G401.6 (cell line): ENCODE data around the gene MFN2.
"Not testable (repeated sequence)": the region's sequence is repeated elsewhere in the genome, so short reads cannot be mapped to it uniquely, and the experiment has no call there.

Source experiments
- FAIRE-seq: peaks from 2 replicates; lab custom pipeline; 2012; peaks lifted over from hg19 to GRCh38; lab: Jason Lieb, UNC

Gene MFN2

DNA sequence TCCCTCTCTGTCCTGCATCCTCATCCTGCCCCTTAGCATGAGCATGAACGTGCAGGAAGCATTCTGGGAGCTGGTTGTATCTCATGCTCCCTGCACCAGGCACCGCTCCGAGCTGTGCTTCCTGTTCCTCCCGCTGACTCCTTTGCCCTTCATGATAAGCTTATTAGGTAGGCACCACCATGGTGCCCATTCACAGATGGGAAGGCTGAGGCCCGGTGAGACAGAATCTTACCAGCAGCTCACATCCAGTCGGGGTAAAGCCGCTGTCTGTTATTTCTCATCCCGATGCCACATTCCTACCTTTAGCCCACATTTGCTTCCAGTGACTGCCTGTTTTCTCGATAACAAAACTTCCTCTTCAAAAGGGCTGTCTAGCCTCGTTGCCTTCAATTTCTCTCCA lies 46.3 kb downstream of the MFN2 start:
- FAIRE-seq: no peak

DNA sequence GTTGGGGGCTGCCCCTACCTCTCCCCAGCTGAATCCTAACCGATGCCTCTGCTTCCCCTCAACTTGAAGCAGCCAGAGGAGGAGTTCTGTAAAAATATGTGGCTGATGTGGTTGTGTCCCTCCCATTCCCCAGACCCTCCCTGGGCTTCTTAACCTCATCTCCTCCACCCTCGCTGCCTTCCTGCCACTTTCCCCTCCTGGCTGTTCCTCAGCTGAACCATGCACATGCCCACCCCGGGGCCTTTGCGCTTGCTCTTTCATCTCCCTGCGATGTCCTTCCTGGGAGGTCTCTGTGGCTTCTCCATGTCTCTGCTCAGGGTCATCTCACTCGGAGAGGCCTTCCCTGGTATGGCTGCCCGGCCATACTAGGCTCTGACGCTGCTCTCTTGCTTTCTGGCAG lies 48.0 kb downstream of the MFN2 start:
- no peak for FAIRE-seq

DNA sequence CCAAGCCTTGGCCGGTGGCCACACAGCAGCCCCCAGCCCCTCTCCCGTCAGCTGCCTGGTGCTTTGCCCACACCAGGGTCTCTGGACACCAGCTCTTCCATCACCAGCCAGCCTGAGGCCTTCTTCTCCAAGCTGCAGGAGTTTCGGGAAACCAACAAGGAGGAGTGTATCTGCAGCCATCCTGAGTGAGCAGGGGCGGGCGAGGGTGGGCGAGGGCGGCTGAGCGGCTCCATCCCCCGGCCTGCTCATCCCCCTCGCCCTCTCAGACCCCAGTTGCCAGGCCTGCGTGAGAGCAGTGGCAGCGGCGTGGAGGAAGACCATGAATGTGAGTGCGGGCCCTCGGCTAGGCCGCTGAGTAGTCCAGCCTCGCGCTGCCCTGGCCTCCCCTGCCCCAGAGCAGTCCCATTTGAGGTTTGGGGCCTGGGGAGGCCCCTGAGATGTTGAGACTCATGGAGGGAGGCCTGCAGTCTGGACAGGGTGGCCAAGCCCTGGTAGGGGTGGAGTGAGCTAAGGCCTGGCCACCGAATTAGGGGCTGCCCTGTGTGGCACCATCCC lies 48.8 kb downstream of the MFN2 start:
- no peak for FAIRE-seq

DNA sequence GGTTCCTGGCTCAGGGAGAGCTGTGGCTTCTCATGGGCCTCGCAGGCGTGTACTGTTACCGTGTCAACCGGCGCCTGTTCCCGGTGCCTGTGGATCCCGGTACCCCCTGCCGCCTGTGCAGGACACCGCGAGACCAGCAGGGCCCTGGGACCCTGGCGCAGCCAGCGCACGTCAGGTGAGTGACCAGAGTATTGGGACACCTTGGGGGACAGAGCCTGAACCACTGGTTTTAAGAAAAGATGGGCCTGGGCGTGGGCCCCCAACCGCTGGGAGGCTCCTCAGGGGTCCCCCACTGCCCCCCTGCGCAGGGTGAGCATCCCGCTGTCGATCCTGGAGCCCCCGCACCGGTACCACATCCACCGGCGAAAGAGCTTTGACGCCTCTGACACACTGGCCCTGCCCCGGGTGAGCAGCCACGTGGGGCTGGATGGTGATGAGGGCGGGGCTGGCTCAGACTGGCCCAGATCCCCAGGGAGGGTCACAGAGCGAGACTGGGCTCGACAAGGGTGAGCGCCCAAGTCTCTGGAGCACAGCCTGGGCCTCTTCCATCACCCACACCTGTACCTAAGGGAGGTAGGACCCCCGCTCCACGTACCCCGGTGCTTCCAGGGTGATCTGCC lies 49.6 kb downstream of the MFN2 start:
- no peak for FAIRE-seq

DNA sequence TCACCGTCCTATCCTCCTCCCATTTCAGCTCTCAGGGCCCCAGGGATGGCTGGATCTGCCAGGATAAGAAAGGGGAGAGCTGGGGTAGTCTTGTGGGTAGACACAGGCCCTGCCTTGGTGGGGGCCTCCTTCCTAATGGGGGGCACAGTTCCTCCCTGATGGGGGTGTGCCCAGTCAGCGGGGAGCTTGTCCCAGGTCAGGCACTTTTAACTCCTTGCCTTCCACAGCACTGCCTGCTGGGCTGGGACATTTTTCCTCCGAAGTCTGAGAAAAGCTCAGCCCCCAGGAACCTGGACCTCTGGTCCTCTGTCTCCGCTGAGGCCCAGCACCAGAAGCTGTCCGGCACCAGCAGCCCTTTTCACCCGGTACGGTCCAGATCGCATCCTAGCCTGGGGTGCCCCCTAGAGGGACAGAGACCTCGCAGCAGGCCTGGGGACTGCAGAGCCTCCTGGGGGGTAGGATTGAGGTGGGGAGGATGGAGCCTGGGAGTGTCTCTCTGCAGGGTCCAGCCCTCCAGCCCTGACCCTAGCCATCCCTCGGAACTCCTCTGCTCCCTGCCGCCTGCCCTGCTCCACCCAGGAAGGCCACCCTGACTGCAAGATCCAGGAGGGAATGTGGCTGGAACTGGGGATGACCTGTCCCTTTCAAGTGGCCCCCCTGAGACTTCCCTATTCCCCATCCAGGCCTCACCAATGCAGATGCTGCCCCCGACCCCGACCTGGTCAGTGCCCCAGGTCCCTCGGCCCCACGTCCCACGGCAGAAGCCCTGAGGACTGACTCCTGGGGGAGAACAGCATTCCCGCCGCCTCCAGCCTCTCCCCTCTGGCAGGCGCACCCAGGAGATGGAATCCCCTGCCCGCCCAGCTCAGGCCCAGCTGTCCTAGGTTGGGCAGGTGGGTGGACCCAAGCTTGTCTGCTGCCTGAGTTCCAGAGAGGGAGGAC lies 51.1 kb downstream of the MFN2 start:
- no peak for FAIRE-seq

DNA sequence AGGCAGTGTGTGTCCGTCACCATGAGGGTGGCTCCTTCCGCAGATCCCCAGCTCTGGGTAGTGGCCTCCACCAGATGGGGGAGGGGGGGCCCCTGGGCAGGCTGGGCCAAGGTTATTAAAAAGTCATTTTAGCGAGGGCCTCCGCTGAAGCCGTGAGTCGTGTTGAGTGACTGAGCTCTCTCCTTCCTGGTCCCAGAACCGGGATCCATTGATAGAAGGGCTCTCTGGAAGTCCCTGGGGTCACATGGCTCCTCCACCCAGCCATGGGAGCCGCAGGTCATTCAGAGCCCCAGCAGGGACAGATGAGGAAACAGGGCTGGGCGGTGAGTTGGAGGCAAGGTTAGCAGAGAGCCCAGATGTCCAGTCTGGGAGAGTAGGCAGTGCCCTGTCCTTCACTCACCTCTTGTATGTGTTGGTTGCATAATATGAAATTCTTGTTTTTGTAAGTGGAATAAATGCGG lies 51.9 kb downstream of the MFN2 start:
- no peak for FAIRE-seq

DNA sequence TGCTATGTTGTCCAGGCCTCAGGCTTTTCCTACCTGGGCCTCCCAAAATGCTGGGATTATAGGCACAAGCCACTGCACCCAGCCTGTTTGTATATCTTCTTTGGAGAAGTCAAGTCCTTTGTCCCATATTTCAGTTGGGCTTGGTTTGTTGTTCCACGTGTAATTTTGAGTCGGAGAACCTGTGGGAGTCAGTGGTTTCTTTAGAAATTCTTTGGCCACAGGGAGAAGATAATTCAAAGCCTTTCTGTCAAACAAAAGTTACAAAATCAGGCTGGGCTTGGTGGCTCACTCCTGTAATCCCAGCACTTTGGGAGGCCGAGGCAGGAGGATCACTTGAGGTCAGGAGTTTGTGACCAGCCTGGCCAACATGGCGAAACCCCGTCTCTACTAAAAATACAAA lies 53.2 kb downstream of the MFN2 start:
- not testable (repeated sequence) for FAIRE-seq

DNA sequence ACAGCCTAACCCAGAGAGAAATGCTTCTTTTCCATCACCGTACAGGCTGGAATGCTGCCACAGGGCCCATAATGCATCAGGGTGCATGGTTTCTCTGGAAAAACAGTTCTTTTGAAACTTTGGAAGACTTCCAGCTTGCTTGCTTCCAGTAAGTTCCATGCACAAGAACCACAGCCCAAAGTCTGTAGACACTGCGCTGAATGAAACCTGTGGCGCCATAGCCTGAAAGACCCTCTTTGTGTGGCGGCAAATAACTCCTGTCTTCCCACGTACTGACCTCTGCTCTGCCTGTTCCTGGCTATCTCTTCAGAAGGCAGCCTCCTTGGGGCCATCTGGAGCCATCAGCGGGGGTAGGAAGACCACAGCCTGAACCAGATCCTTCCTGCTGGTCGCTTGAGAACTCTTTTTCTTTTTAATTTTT lies 54.1 kb downstream of the MFN2 start:
- FAIRE-seq: no peak

DNA sequence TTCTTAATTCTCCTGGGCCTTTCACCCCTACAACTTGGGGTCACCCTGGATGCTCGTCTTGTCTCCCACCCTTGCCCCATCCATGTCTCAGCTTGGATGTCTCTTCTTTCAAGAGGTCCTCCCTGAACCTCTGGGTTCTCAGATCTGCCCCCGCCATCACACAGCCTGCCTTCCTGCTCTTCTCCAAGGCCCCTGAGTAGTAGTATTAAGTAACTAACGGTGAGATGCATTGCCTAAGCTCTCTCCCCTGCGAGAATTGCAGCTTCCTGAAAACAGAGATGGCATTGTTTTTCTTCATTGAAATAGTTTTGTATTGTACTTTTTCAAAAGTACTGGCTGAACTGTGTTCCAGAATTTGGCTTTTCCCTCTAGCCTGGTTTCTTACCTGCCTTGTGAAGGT lies 55.1 kb downstream of the MFN2 start:
- no peak for FAIRE-seq

DNA sequence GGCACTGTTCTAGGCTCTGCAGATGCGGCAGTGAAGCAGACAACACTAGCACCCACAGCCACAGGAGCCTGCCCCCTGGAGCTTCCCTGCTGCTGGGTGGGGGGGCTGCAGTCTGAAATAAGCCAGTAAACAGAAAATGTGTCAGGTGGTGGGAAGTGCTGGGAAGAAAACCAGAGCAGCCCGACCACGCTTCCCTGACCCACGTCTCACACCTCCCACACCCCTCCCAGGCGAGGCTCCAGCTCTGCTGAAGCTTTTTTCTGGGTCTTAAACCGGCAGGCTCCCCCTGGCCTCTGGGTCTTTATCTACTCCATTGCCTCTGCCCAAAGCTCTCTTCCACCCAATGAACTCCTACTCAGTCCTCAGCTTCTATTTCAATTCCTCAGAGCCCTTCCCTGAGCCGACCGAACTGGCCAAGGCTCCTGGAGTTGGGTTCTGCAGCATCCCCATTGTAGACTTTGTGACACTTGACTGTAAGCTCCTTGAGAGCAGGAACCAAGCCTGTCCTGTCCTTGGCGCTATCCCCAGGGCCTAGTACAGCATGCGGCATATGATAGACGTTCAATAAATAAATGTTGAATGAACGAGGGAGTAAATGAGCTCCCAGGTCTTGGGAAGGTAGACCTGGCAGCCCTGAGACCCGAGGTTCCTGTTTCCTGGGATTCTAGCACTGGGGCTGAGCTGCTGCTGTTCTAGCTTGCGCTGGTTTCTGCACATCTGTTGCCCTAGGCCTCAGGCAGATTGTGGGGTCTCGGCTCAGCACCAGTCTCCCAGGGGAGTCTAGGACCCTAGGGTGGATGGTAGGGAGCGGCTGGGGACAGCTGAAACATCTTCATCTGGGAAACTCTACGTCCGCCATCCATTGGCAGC lies 57.5 kb downstream of the MFN2 start:
- no peak for FAIRE-seq

DNA sequence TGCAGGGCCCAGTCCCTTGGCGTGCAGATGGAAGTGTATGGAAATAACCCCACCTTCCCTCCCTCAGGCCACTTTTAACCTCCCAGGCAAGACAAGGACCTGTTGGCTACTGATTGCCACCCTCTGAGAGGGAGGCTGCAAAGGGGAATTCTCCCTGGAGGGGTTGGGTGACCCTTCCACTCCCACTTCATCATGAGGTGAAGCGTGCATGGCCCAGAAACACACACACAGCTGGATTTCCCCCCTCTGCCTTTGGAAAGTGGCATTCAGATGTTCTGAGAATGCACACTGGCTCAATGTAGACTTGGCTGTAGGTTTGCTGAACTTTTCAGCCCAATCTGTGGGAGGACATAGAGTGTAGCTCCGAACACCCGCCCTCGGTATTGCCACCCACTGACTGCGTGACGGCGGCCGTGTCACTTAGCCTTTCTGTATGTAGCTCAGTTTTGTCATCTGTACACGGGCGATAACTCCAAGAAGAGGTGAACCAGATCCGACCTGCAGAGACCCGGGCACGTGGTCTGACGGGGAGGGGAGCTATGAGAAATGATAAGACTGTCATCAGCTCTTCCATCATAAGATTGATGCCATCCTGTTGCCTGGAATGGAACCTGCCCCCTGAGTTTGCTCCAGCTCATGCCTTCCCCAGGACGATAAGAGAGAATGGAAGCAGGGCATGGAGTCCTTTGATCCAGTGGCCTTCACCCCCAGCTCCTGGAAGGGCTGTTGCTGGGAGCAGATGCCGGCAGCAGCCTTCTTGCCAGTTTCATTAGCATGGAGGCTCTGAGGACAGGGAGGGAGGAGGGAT lies 58.3 kb downstream of the MFN2 start:
- no peak for FAIRE-seq

DNA sequence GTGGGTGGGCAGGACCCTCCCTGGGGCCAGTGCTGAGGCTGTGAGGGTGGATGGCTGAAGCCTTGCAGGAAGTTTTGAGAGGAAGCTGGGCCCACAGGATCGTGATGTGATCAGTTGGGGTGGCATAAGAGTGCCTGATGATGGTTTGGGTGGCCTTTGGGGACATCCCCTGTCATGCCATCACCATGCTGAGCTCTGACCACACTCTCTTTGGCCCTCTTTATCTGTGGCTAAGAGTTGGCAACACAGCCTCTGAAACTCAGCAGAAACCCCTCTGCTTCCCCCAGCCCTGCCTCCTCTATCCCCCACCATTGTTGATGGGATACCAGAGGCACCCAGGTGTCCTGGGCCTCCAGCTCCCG lies 58.9 kb downstream of the MFN2 start:
- no peak for FAIRE-seq

DNA sequence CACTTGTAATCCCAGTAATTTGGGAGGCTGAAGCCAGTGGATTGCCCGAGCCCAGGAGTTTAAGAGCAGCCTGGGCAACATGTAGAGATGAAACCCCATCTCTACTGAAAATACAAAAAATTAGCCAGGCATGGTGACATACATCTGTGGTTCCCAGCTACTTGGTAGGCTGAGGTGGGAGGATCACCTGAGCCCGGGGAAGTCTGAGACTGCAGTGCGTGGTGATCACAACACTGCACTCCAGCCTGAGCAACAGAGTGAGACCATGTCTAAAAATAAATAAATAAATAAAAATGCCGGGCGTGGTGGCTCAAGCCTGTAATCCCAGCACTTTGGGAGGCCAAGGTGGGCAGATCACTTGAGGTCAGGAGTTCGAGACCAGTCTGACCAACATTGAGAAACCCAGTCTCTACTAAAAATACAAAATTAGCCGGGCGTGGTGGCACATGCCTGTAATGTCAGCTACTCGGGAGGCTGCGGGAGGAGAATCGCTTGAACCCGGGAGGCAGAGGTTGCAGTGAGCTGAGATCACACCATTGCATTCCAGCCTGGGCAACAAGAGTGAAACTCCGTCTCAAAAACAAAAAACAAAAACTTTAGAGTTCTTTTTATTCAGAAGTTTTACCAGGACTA lies 59.7 kb downstream of the MFN2 start:
- FAIRE-seq: not testable (repeated sequence)

DNA sequence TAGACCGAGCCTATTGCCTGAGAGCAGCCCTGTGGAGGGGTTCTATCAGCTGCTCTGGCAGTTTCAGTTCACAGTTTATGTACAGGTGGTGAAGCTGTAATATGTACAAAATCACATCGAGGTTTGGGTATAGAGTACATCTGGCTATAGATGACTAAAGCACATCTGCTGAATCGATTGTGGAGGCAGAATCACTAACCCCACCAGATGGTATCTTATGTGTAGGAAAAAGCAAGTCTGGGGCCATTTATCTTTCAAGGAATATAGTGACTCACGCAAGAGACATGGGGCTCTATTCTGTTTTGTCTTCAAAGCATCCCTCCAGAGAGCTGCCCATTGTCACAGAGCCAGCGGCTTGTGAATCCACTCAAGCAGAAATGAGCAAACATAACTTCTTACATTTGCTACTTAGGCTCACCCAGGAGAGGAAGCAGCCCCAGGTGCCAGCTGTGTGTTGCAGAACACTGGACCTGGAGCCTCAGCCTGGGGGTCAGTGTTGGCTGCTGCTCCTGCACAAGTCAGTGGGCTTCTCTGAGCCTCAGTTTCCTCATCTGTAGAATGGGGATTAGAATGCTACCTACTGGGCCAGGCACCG lies 60.3 kb downstream of the MFN2 start:
- no peak for FAIRE-seq

DNA sequence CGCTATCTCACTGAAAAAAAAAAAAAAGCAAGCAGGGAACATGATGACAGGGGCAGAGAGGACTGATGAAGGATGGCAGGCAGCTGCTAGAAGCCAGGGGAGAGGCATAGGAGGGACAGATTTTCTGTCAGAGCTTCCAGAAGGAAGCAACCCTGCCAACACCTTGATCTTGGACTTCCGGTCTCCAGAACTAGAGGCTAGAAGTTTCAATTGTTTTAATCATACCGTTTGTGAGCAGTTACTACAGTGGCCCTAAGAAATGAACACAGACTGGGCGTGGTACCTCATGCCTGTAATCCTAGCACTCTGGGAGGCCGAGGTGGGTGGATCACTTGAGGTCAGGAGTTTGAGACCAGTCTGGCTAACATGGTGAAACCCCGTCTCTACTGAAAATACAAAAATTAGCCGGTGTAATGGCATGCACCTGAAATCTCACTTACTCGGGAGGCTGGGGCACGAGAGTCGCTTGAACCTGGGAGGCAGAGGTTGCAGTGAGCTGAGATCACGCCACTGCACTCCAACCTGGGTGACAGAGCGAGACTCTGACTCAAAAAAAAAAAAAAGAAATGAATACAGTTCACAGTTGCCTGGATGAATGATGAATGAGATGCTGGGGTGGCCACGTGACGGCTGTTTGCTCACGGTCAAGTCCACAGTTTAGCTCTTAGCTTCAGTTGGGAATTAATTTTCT lies 64.1 kb downstream of the MFN2 start:
- not testable (repeated sequence) for FAIRE-seq

DNA sequence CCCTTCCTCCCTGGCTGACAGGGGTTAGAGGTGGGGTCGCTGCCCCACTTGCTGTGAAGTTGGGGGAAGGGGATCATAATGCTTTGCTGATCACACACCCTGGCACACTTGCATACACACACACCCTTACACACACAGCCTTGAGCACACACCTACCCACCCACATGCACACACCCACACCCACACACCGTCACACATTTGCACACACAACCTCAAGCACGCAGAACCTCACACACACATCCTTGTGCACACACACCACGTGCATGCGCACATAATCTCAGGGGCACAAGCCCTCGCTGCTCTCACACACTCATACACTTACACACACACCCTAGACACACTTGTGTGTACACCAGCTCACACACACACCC lies 66.5 kb downstream of the MFN2 start:
- no peak for FAIRE-seq

DNA sequence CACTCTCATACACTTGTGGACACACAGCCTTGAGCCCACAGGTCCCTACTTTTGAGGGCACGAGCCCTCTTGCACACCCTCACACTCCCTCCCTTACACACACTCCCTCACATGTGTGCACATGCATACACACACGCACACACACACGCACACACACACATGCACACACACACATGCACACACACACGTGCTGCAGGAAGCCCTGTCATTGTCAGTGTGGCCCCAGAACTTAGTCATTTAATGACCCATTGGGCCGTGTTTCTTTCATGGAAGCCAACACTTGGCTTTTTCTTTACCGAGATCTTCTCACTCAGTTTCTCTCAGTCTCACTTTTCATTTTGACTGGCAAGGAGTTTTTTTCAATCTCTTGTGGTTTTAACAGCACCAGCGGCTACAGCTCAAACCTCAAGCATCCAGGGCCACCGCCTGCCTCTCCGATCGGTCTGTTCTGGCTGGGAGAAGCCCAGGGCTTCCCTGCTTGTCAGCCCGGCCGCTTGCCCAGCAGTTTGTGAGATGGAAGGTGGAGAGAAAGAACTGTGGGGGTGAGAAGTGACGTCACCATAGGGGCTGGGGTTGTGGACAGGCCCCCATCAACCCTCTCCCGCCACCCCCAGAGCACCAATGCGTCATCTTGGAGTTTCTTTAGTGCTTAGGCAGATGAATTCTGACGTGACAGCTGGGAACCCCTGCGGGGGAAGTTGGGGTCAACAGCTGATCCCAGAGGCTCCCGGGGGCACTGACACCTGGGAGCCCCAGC lies 67.1 kb downstream of the MFN2 start:
- FAIRE-seq: no peak

DNA sequence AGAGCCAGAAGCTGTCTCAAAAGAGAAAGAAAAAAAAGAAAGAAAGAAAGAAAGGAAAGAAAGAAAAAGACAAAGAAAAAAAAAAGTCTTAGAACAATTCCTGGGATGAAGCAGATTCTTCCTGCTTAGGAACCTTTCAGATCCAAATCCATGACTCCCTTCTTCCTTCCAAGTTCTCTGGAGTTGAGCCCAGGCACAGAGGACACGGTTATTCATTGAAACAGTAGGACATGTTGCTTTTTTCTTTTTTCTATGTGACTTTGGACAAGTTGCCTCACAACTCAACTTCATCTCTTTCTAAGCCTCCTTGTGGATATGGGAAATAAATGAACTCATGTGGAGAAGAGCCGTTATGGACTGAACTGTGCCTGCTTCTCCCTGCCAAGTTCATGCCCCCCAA lies 68.1 kb downstream of the MFN2 start:
- FAIRE-seq: no peak

DNA sequence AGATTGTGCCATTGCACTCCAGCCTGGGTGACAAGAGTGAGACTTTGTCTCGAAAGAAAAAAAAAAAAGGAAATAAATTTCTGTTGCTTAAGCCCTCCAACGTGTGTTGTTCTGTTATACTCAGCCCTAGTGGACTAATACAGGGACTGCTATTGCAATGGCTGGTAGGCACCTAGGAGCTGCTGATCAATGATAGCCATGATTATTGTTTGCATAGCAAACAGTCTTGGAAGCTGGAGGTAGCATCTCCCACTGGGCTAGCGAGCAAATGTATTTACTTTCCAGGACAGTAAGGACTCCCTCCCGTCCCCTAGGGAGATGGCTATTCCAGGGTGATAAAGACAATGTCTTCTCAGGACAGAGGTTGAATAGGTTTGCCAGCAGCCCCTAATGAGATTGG lies 69.4 kb downstream of the MFN2 start:
- FAIRE-seq: no peak
